Panc1 (cell line): ENCODE data around the gene LGI4. TPM values are rescaled to one million over a fixed set of nuclear protein-coding genes. Genes with fewer than 3 reads are reported as not detected.
A peak's percentile ranks its signal among the peaks of the same experiment; 100 is the strongest.

Experiments
- ATAC-seq: fragments of 200-7000 bp; cut with Tn5 transposase; 2 replicates; pipeline ENCODE4 v1.9.1; 2020; ENCODE audit warnings: mild to moderate bottlenecking, moderate library complexity
- BruUV-seq: library from RNA; stranded (reverse); fragments of 400-500 nt; replicated peaks from 2 replicates; lab custom pipeline; 2021; lab: Mats Ljungman, UMichigan
- CTCF ChIA-PET: fragments of 300-600 bp; sonication (Branson Sonifier 250); formaldehyde crosslinking; loops from one replicate; lab custom pipeline; 2022; ENCODE audit warnings: antibody characterized with exemption; lab: Charles Lee
- POLR2A ChIA-PET: fragments of 300-600 bp; sonication (Branson Sonifier 250); formaldehyde crosslinking; loops from one replicate; lab custom pipeline; 2022; ENCODE audit warnings: antibody characterized with exemption; lab: Charles Lee
- DNase-seq: peaks from one replicate; pipeline ENCODE4 v3.0.0-alpha.2; 2010; ENCODE audit warnings: low read depth, low spot score
- H3K27ac ChIP-seq: 2 replicates; pipeline ENCODE4 v1.5.1; 2011; ENCODE audit warnings: mild to moderate bottlenecking, low read length, inconsistent platforms
- H3K27me3 ChIP-seq: fragments of 200-500 bp; sonication (Bioruptor generic); 2 replicates; pipeline ENCODE4 v1.6.0; 2014; ENCODE audit warnings: low read length, inconsistent platforms; ENCODE audit not compliant: control insufficient read depth, insufficient read depth
- H3K36me3 ChIP-seq: fragments of 200-500 bp; sonication (Bioruptor generic); 2 replicates; pipeline ENCODE4 v1.5.1; 2014; ENCODE audit warnings: inconsistent platforms, mild to moderate bottlenecking, low read length, moderate library complexity; ENCODE audit not compliant: control insufficient read depth, insufficient read depth
- H3K4me1 ChIP-seq: 2 replicates; pipeline ENCODE4 v1.5.1; 2011; ENCODE audit warnings: inconsistent platforms, mild to moderate bottlenecking, low read length, moderate library complexity; ENCODE audit not compliant: control insufficient read depth, insufficient read depth
- H3K4me3 ChIP-seq, 2 experiments: 2 replicates each; pipeline ENCODE4 v1.5.1; 2011 to 2012; ENCODE audit warnings: low read depth in 2 of 2, low read length in 2 of 2, mild to moderate bottlenecking in 2 of 2, inconsistent platforms in 1 of 2, moderate library complexity in 1 of 2
- H3K9me3 ChIP-seq: fragments of 200-500 bp; sonication (Bioruptor generic); 2 replicates; pipeline ENCODE4 v1.5.1; 2014; ENCODE audit warnings: low read depth, mild to moderate bottlenecking, inconsistent platforms, low read length, moderate library complexity; ENCODE audit not compliant: control insufficient read depth, insufficient read depth
- POLR2AphosphoS5 ChIP-seq: IDR thresholded peaks from 2 replicates; pipeline ENCODE4 v1.6.1; 2012; ENCODE audit warnings: mild to moderate bottlenecking, low read depth, low read length, moderate library complexity
- SIN3A ChIP-seq: IDR thresholded peaks from 2 replicates; pipeline ENCODE4 v1.6.1; 2012; ENCODE audit warnings: low read depth, mild to moderate bottlenecking, low read length, moderate library complexity, borderline replicate concordance; ENCODE audit not compliant: insufficient read depth
- TCF7L2 ChIP-seq: IDR thresholded peaks from 2 replicates; pipeline ENCODE4 v1.6.1; 2011; ENCODE audit warnings: mild to moderate bottlenecking, low read depth, low read length, inconsistent platforms
- in situ Hi-C: cut with HindIII; loops from 2 replicates; pipeline ENCODE4 v1.10.0; 2016; ENCODE audit warnings: low sequenced_read_pairs, low pct_unique_long_range_greater_than_20kb
- intact Hi-C: fragments of 100-400 bp; cut with micrococcal nuclease; formaldehyde crosslinking; loops from one replicate; pipeline ENCODE4 v1.10.0; 2022; ENCODE audit not compliant: unreplicated experiment
- total RNA-seq: library from RNA; stranded (reverse); gene quantifications from one replicate; pipeline ENCODE4 v1.2.1, GENCODE V29; 2021; ENCODE audit not compliant: unreplicated experiment
- TF ChIP-seq, protein P1 (sequence below), 2 experiments: IDR thresholded peaks; 2 replicates each; pipeline ENCODE4 v1.6.1; 2011 to 2012; ENCODE audit warnings: low read depth in 2 of 2, control low read depth in 1 of 2, low read length in 1 of 2, mild to moderate bottlenecking in 1 of 2, moderate library complexity in 1 of 2; ENCODE audit not compliant: insufficient read depth in 1 of 2
- TF ChIP-seq, protein P2 (sequence below): fragments of 450-650 bp; IDR thresholded peaks from 2 replicates; pipeline ENCODE4 v1.5.1; 2017; ENCODE audit warnings: mild to moderate bottlenecking

LGI4 gene
- total RNA-seq, 1 experiment from 2014 or later: 0.18 TPM

DNA sequence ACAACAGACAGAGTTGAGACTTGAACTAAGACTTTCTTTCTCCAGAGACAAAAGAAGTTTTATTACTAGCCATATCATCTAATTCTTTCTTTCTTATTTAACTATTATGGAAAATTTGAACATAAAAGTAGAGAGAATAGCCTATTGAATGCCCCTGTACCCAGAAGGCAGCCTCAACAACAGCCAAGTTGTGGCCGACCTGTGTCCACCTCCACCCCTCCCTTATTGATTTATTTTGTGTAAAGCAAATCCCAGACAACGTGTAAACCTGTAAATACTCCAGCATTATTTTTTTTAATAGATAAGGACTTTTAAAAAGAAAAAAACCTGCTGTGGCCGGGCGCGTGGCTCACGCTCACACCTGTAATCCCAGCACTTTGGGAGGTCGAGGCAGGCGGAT is 45.3 kb downstream of the LGI4 start:
- H3K4me1 ChIP-seq: peaks cover 8% of the 10 kb centered on the region
- no peak for DNase-seq
- H3K9me3 ChIP-seq: no peaks in the 10 kb centered on the region
- ChIA-PET CTCF (interaction anchor here (0.6 kb wide), 2 partner anchors 35 to 38 kb away, joined by 5 to 8 read pairs; no protein-coding TSS in a partner anchor), POLR2A (no interaction called here)
- no peak for ATAC-seq
- TF ChIP-seq, protein P1, sequence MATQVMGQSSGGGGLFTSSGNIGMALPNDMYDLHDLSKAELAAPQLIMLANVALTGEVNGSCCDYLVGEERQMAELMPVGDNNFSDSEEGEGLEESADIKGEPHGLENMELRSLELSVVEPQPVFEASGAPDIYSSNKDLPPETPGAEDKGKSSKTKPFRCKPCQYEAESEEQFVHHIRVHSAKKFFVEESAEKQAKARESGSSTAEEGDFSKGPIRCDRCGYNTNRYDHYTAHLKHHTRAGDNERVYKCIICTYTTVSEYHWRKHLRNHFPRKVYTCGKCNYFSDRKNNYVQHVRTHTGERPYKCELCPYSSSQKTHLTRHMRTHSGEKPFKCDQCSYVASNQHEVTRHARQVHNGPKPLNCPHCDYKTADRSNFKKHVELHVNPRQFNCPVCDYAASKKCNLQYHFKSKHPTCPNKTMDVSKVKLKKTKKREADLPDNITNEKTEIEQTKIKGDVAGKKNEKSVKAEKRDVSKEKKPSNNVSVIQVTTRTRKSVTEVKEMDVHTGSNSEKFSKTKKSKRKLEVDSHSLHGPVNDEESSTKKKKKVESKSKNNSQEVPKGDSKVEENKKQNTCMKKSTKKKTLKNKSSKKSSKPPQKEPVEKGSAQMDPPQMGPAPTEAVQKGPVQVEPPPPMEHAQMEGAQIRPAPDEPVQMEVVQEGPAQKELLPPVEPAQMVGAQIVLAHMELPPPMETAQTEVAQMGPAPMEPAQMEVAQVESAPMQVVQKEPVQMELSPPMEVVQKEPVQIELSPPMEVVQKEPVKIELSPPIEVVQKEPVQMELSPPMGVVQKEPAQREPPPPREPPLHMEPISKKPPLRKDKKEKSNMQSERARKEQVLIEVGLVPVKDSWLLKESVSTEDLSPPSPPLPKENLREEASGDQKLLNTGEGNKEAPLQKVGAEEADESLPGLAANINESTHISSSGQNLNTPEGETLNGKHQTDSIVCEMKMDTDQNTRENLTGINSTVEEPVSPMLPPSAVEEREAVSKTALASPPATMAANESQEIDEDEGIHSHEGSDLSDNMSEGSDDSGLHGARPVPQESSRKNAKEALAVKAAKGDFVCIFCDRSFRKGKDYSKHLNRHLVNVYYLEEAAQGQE (IDR thresholded peaks at IDR 0.05; ENCODE audit: insufficient read depth in 1 of 2, low read depth in 2 of 2, low read length in 1 of 2): no peak
- TF ChIP-seq TCF7L2 (no peak), SIN3A (no peak), POLR2AphosphoS5 (no peak)
- TF ChIP-seq, protein P2, sequence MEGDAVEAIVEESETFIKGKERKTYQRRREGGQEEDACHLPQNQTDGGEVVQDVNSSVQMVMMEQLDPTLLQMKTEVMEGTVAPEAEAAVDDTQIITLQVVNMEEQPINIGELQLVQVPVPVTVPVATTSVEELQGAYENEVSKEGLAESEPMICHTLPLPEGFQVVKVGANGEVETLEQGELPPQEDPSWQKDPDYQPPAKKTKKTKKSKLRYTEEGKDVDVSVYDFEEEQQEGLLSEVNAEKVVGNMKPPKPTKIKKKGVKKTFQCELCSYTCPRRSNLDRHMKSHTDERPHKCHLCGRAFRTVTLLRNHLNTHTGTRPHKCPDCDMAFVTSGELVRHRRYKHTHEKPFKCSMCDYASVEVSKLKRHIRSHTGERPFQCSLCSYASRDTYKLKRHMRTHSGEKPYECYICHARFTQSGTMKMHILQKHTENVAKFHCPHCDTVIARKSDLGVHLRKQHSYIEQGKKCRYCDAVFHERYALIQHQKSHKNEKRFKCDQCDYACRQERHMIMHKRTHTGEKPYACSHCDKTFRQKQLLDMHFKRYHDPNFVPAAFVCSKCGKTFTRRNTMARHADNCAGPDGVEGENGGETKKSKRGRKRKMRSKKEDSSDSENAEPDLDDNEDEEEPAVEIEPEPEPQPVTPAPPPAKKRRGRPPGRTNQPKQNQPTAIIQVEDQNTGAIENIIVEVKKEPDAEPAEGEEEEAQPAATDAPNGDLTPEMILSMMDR: no peak
- intact Hi-C loops (no loop called here), in situ Hi-C loops (no loop called here)
- no peaks in the 10 kb centered on the region for H3K36me3 ChIP-seq
- no peak overlapping the region for H3K27ac ChIP-seq
- no peak overlapping the region for H3K4me3 ChIP-seq
- no TSS peak for BruUV-seq
- H3K27me3 ChIP-seq: no peaks in the 10 kb centered on the region

DNA sequence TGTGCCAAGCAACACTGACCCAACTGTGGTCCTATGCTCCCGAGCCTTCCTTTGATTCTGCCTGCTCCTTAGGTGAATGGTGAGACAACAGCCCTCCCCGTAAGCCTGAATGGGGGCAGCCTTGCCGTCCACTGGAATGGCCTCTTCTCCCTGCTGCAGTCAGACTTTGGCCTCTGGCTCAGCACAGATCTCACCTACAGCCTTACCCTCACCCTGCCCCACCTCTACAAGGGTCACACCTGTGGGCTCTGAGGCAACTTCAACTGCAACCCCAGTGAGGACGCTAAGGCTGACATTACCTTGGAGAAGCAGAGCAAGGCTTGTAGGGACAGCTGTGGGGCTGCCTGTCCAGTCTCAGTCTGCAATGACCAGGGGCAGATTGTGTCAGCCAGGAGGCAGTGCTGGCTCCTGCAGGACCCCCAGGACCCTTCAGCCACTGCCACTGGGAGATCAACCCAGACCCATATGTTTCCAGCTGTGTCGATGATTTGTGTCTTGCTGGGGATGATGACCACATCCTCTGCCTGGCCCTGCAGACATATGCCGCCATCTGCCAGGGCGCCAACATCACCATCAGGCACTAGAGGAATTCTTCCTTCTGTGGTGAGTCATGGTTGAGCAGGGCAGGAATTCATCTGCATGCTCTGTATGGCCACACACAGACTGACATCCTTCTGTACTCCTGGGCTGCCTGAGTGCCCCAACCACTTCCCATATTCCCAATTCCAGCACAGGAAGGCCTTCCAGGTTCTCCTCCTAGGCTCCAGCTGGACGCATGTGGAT is 46.5 kb downstream of the LGI4 start:
- DNase-seq: no peak
- Histone ChIP-seq H3K9me3 (no peaks in the 10 kb centered on the region), H3K4me3 (no peak overlapping the region), H3K27ac (no peak overlapping the region), H3K4me1 (peaks cover 8% of the 10 kb centered on the region), H3K27me3 (no peaks in the 10 kb centered on the region), H3K36me3 (no peaks in the 10 kb centered on the region)
- TF ChIP-seq POLR2AphosphoS5: no peak
- TF ChIP-seq, protein P2: no peak
- TF ChIP-seq, protein P1 (IDR thresholded peaks at IDR 0.05; ENCODE audit: insufficient read depth in 1 of 2, low read depth in 2 of 2, low read length in 1 of 2): no peak
- TF ChIP-seq TCF7L2: no peak
- no peak for TF ChIP-seq SIN3A
- peak; percentile 42; the same call in 1 of the 2 replicates for ATAC-seq
- intact Hi-C loops: no loop called here
- CTCF ChIA-PET: no interaction called here
- no TSS peak for BruUV-seq
- POLR2A ChIA-PET: no interaction called here
- in situ Hi-C loops: no loop called here
